ENCODE measurements around the gene NRXN2. TPM values are rescaled to one million over a fixed set of nuclear protein-coding genes. Genes with fewer than 3 reads are reported as not detected.

NRXN2 gene
- polyA plus RNA-seq, 1 of the 3 experiments (the other 2 are of a cell fraction): 0.15 TPM

DNA sequence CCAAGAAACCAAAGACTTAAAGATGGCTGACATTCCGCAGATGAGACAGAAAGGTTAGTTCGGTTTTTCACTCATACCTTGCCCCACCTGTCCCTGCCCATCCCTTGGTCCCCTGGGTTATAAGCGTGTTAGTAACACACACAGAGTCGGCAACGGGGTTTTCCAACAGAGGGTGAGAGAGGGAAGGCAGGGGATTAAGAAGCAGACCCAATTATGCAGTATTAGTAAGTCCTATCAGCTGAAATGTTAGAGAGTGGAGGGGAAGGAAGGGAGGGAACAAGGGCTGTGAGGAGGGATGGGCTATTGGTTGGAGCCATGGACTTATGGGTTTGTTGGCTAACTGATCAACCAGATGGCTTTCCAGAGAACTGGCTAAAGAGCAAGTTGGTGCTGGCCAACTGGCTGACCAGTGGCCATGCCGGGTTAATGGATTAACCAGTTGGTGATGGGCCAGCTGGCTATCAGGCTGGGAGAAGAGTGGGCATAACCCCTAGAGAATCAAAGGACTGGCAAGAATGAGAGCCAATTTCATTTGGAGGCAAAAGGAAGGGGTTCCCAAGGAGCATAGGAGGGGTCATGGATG is 45.5 kb downstream of the NRXN2 start:
- Histone ChIP-seq H3K27ac (ENCODE audit: low read depth in 2 of 2, low read length in 1 of 2) (no peak overlapping the region), H3K79me2 (ENCODE audit: insufficient read depth) (no peaks in the 10 kb centered on the region), H3K9me2 (no peaks in the 10 kb centered on the region), H3K4me1 (ENCODE audit: control insufficient read depth in 1 of 2, insufficient read depth in 2 of 2, low read depth in 1 of 2, low read length in 1 of 2) (peaks cover 9 to 15% of the 10 kb centered on the region in 2 experiments; a peak in 1 of 4 replicates), H3K27me3 (ENCODE audit: insufficient read depth) (peaks cover 23% of the 10 kb centered on the region), H3K9me3 (no peaks in the 10 kb centered on the region), H3F3A (replicated peaks; ENCODE audit: insufficient read depth) (no peaks in the 10 kb centered on the region), H3K4me3 (ENCODE audit: low read depth in 2 of 2, low read length in 1 of 2) (no peak overlapping the region), H3K9ac (no peak overlapping the region), H4K20me1 (ENCODE audit: insufficient read depth) (no peaks in the 10 kb centered on the region), H2AFZ (ENCODE audit: low read depth) (no peak overlapping the region), H3K36me3 (replicated peaks in 1 of 2; ENCODE audit: control insufficient read depth in 1 of 2, insufficient read depth in 2 of 2, low read length in 1 of 2) (no peaks in the 10 kb centered on the region), H3K4me2 (no peak overlapping the region)
- CTCF ChIA-PET: no interaction called here
- WGBS (ENCODE audit: low lambda C conversion rate): 45% methylated on average over 6 of the region's 6 CpGs
- DNase-seq: no peak
- POLR2A ChIA-PET: no interaction called here
- no peak for TF ChIP-seq ELF1 (IDR thresholded peaks at IDR 0.05)
- TF ChIP-seq, protein P1, sequence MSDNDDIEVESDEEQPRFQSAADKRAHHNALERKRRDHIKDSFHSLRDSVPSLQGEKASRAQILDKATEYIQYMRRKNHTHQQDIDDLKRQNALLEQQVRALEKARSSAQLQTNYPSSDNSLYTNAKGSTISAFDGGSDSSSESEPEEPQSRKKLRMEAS (IDR thresholded peaks at IDR 0.05; ENCODE audit: low read depth): no peak
- TF ChIP-seq GATA2 (CRISPR knock-in tag; IDR thresholded peaks at IDR 0.05): no peak
- TF ChIP-seq RAD21 (IDR thresholded peaks at IDR 0.05; ENCODE audit: low read length): no peak
- TF ChIP-seq, protein P2, sequence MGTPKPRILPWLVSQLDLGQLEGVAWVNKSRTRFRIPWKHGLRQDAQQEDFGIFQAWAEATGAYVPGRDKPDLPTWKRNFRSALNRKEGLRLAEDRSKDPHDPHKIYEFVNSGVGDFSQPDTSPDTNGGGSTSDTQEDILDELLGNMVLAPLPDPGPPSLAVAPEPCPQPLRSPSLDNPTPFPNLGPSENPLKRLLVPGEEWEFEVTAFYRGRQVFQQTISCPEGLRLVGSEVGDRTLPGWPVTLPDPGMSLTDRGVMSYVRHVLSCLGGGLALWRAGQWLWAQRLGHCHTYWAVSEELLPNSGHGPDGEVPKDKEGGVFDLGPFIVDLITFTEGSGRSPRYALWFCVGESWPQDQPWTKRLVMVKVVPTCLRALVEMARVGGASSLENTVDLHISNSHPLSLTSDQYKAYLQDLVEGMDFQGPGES (IDR thresholded peaks at IDR 0.05; ENCODE audit: low read depth, low read length): no peak
- TF ChIP-seq RCOR1 (IDR thresholded peaks at IDR 0.05; ENCODE audit: low read length): no peak
- TF ChIP-seq JUND (IDR thresholded peaks at IDR 0.05): no peak
- no peak for TF ChIP-seq NFIC (IDR thresholded peaks at IDR 0.05; ENCODE audit: borderline replicate concordance)
- no peak for TF ChIP-seq SIN3A (IDR thresholded peaks at IDR 0.05; ENCODE audit: borderline replicate concordance, low read depth, low read length)
- no peak for TF ChIP-seq TCF12 (IDR thresholded peaks at IDR 0.05)
- TF ChIP-seq TEAD4 (IDR thresholded peaks at IDR 0.05; ENCODE audit: borderline replicate concordance, insufficient read depth): no peak
- TF ChIP-seq MEF2A (IDR thresholded peaks at IDR 0.05; ENCODE audit: borderline replicate concordance, low read depth): no peak
- TF ChIP-seq EP300 (IDR thresholded peaks at IDR 0.05; ENCODE audit: borderline replicate concordance in 1 of 2, low read depth in 1 of 2, low read length in 1 of 2): no peak
- TF ChIP-seq EZH2phosphoT487 (IDR thresholded peaks at IDR 0.05; ENCODE audit: borderline replicate concordance, low read depth): no peak
- TF ChIP-seq, protein P3, sequence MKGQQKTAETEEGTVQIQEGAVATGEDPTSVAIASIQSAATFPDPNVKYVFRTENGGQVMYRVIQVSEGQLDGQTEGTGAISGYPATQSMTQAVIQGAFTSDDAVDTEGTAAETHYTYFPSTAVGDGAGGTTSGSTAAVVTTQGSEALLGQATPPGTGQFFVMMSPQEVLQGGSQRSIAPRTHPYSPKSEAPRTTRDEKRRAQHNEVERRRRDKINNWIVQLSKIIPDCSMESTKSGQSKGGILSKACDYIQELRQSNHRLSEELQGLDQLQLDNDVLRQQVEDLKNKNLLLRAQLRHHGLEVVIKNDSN (IDR thresholded peaks at IDR 0.05; ENCODE audit: borderline replicate concordance, low read depth): no peak
- TF ChIP-seq, protein P4, sequence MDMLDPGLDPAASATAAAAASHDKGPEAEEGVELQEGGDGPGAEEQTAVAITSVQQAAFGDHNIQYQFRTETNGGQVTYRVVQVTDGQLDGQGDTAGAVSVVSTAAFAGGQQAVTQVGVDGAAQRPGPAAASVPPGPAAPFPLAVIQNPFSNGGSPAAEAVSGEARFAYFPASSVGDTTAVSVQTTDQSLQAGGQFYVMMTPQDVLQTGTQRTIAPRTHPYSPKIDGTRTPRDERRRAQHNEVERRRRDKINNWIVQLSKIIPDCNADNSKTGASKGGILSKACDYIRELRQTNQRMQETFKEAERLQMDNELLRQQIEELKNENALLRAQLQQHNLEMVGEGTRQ (IDR thresholded peaks at IDR 0.05; ENCODE audit: borderline replicate concordance, low read depth, low read length): no peak
